GM12892 (cell line): Measurements from ENCODE around the gene PREX1.

Experiments
- POLR2A ChIP-seq: IDR thresholded peaks from 2 replicates; pipeline ENCODE4 v1.6.1; 2011; ENCODE audit warnings: low read depth, low read length, control low read depth
- POLR2AphosphoS5 ChIP-seq: IDR thresholded peaks from 2 replicates; pipeline ENCODE4 v1.6.1; 2011; ENCODE audit warnings: low read depth, low read length, control low read depth
- TAF1 ChIP-seq: IDR thresholded peaks from 2 replicates; pipeline ENCODE4 v1.6.1; 2011; ENCODE audit warnings: low read depth, mild to moderate bottlenecking, control low read depth, low read length, borderline replicate concordance

DNA sequence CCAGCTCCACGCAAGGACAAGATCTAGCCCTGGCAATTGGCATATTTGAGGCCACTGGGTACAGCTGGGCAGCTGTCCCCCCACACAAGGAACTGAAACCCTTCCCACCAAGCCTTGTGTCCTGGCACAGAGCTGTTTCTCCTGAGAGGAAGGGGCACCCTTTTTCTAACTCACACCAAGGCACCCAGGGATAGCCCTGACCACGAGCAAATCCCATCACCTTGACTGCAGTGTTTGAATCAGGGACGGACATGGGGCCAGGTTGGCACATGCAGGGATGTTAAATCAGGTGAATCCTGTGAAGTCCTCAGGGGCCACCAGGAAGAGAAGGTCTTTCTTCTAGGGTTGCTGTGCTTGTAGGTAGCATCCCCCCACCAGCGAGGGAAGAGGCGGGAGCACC lies 246.6 kb downstream of the PREX1 start:
- no peak for TF ChIP-seq TAF1
- TF ChIP-seq POLR2AphosphoS5, result no peak
- no peak for TF ChIP-seq POLR2A
